Limb (tissue), 2 donors: ENCODE measurements around the gene CLEC18A.
"Not testable (repeated sequence)": the region's sequence is repeated elsewhere in the genome, so short reads cannot be mapped to it uniquely, and the experiment has no call there.

ENCODE experiments used
- DNase-seq, 2 donors: peaks; one replicate each; pipeline ENCODE4 v3.0.0-alpha.2; 2016; ENCODE audit errors: extremely low spot score in 2 of 2

CLEC18A gene

GRCh38 chr16:69951017-69951671 lies at the start of gene CLEC18A:
CLEC18A (plus strand) TSS chr16:69951334; CDS start chr16:69951367, 33 bp downstream.
- DNase-seq = not testable (repeated sequence)

GRCh38 chr16:69903865-69904415 lies 47.2 kb upstream of the CLEC18A start:
- no peak for DNase-seq

GRCh38 chr16:69904495-69905170 lies 46.5 kb upstream of the CLEC18A start:
- DNase-seq = no peak

- DNase-seq = no peak
Observed at GRCh38 chr16:69905171-69905555, 46.0 kb upstream of the CLEC18A start.

GRCh38 chr16:69906838-69907401 lies 44.2 kb upstream of the CLEC18A start:
- no peak for DNase-seq

- no peak for DNase-seq
Observed at GRCh38 chr16:69909043-69909442, 42.1 kb upstream of the CLEC18A start.

- DNase-seq = no peak
Observed at GRCh38 chr16:69909760-69910159, 41.4 kb upstream of the CLEC18A start.

GRCh38 chr16:69910964-69911363 lies 40.2 kb upstream of the CLEC18A start:
- DNase-seq = no peak

GRCh38 chr16:69916462-69916861 lies 34.7 kb upstream of the CLEC18A start:
- no peak for DNase-seq

GRCh38 chr16:69917311-69917710 lies 33.8 kb upstream of the CLEC18A start:
- DNase-seq = no peak

- DNase-seq = no peak
Observed at GRCh38 chr16:69917739-69918138, 33.4 kb upstream of the CLEC18A start.

- no peak for DNase-seq
Observed at GRCh38 chr16:69918241-69918640, 32.9 kb upstream of the CLEC18A start.

GRCh38 chr16:69921127-69921526 lies 30.0 kb upstream of the CLEC18A start:
- peak in 1 of 2 donors; percentile 60 for DNase-seq

- DNase-seq = no peak
Observed at GRCh38 chr16:69922200-69922599, 28.9 kb upstream of the CLEC18A start.

- DNase-seq = no peak
Observed at GRCh38 chr16:69924041-69924775, 26.9 kb upstream of the CLEC18A start.

GRCh38 chr16:69924777-69925191 lies 26.4 kb upstream of the CLEC18A start:
- peak; percentile 73 to 85 for DNase-seq

GRCh38 chr16:69925311-69925710 lies 25.8 kb upstream of the CLEC18A start:
- DNase-seq = no peak

- DNase-seq = no peak
Observed at GRCh38 chr16:69926241-69926640, 24.9 kb upstream of the CLEC18A start.

- DNase-seq = no peak
Observed at GRCh38 chr16:69927056-69927757, 23.9 kb upstream of the CLEC18A start.

GRCh38 chr16:69928856-69929400 lies 22.2 kb upstream of the CLEC18A start:
- DNase-seq = no peak

GRCh38 chr16:69929480-69929879 lies 21.7 kb upstream of the CLEC18A start:
- no peak for DNase-seq
